Brain pericyte (primary cell): ENCODE measurements around the gene IL32.
"Not testable (repeated sequence)": the region's sequence is repeated elsewhere in the genome, so short reads cannot be mapped to it uniquely, and the experiment has no call there.

Experiments
- DNase-seq: peaks from one replicate; pipeline ENCODE4 v3.0.0-alpha.2; 2012; ENCODE audit warnings: low read depth, low spot score

The IL32 gene

GRCh38 chr16:3051494-3051893, 13.9 kb upstream of the IL32 start:
- DNase-seq: no peak

- not testable (repeated sequence) for DNase-seq
Observed at GRCh38 chr16:3052571-3053329, 12.7 kb upstream of the IL32 start.

- not testable (repeated sequence) for DNase-seq
Observed at GRCh38 chr16:3053330-3053710, 12.1 kb upstream of the IL32 start.

DNA sequence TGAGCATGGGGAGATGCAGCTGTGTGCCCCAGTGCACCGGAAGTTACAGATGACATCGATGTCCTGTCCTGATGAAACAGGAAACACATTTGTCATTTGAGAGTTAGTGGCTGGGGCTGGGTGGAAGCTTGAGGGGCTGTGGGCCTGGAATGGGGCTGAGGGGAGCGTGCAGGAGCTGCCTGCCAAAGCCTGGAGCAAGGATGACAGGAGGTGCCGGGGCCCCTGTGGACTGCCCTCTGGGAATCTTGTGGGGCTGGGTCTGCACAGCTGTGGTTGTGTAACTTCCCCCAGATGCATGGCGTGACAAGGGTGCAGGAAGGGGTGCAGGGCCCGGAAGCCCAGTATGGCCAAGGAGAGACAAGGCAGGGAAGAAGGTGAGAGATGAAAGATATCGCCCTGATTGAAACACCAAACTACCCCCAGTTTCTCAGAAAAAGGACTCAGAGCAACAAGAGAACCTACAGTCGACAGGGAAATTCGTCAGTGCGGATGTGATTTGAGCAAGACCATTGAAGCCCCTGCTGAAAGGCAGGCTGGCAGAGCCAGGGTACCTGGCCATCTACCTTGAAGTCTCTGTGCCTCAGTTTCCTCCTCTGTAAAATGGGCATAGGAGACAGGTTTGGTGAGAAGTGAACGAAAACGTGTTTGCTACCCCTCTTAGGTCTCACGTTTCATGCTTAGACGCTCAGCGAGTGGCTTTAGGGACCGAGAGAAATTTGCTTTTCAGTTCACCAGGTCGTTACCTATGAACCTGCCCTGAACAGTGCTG, 10.3 kb upstream of the IL32 start:
- DNase-seq: no peak

DNA sequence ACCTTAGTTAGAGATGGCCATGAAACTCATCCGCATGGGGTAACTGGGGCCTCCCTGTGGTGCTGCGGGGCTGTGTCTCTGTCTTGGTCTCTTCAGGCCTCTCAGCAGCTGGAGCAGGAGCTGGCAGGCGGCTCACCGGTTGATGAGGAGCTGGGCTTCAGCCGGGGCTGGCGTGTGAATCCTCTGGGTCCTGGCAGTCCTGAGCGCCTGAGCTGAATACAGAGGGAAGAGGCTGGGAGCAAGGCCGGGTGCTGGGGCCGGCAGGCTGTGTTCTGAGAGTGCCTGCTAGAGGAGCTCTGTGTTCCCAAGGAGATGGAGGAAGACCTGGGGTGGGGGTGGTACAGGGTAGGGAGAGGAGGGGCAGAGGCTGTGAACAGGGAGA, 9.7 kb upstream of the IL32 start:
- not testable (repeated sequence) for DNase-seq

- DNase-seq: no peak
Observed at GRCh38 chr16:3056336-3057180, 8.9 kb upstream of the IL32 start.

- DNase-seq: no peak
Observed at GRCh38 chr16:3057181-3058138, 8.0 kb upstream of the IL32 start.

GRCh38 chr16:3058139-3059030, 7.1 kb upstream of the IL32 start:
- no peak for DNase-seq

- peak; percentile 47 for DNase-seq
Observed at GRCh38 chr16:3059041-3059722, 6.3 kb upstream of the IL32 start.

GRCh38 chr16:3059723-3060242, 5.7 kb upstream of the IL32 start:
- DNase-seq: no peak

GRCh38 chr16:3060339-3061127, 4.9 kb upstream of the IL32 start:
- no peak for DNase-seq

- no peak for DNase-seq
Observed at GRCh38 chr16:3062553-3062952, 2.9 kb upstream of the IL32 start.

- no peak for DNase-seq
Observed at GRCh38 chr16:3063625-3064386, 1.6 kb upstream of the IL32 start.

GRCh38 chr16:3065742-3066439, 451 bp downstream of the IL32 start:
- DNase-seq: no peak

DNA sequence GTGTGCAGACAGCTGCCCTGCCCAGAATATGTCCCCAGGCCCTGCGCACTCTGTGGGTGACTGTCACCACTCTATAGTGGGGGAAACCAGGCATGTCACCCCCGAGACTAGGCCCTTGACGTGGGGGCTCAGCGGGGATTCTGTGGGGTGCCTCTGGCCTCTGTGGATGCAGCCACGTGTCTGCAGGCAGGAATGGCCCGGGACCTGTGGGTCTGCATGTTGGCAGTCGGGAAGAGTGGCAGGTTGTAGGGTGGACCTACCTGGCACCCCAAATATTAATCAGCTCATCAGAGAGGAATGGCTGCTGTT, 954 bp downstream of the IL32 start:
- DNase-seq: no peak

DNA sequence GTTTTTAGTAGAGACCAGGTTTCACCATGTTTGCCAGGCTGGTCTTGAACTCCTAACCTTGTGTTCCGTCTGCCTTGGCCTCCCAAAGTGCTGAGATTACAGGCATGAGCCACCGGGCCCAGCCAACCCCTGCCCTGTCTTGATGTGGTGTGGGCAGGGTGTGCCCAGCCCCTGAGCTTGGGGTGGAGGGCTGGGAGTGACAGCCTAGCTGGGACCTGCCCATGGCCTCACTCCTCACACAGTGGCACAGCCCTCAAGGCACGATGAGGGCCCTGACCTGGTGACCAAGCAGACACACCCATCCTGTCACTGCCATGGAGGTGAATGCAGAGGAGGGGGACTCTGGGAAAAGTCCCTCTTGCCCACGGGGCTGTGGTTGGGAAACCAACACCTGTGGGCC, 3.0 kb downstream of the IL32 start:
- no peak for DNase-seq

DNA sequence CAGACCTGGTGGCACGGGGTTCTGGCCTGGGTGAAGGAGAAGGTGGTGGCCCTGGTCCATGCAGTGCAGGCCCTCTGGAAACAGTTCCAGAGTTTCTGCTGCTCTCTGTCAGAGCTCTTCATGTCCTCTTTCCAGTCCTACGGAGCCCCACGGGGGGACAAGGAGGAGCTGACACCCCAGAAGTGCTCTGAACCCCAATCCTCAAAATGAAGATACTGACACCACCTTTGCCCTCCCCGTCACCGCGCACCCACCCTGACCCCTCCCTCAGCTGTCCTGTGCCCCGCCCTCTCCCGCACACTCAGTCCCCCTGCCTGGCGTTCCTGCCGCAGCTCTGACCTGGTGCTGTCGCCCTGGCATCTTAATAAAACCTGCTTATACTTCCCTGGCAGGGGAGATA, 3.7 kb downstream of the IL32 start:
- DNase-seq: not testable (repeated sequence)
